ENCODE results near the gene GOLGA8K.
A peak's percentile ranks its signal among the peaks of the same experiment; 100 is the strongest.
"Not testable (repeated sequence)": the region's sequence is repeated elsewhere in the genome, so short reads cannot be mapped to it uniquely, and the experiment has no call there.

- TF ChIP-seq CTCF (IDR thresholded peaks at IDR 0.05; ENCODE audit: borderline replicate concordance, extremely low read depth, low read length, poor library complexity, severe bottlenecking), result peak; percentile 3
- TF ChIP-seq EZH2 (IDR thresholded peaks at IDR 0.05; ENCODE audit: borderline replicate concordance, low read depth, low read length, severe bottlenecking), result not testable (repeated sequence)
Observed at GRCh38 chr15:32364944-32365343, 38.1 kb downstream of the GOLGA8K start.

Data from DND-41 (cell line).